Left colon (tissue), 2 donors: Measurements from ENCODE around the gene CES4A. TPM values are rescaled to one million over a fixed set of nuclear protein-coding genes. Genes with fewer than 3 reads are reported as not detected.

ENCODE experiments used
- ATAC-seq: fragments of 200-7000 bp; cut with Tn5 transposase; one replicate; pipeline ENCODE4 v1.9.1; 2020; ENCODE audit warnings: mild to moderate bottlenecking, moderate library complexity
- DNase-seq, 2 donors: peaks; one replicate each; pipeline ENCODE4 v3.0.0-alpha.2; 2020
- intact Hi-C, 2 donors: fragments of 100-400 bp; cut with DNase I in 1 of 2; cut with micrococcal nuclease in 1 of 2; formaldehyde crosslinking; loops; one replicate each; pipeline versions ENCODE4 v1.11.2 to v1.14.0; 2022; cut with DNase I, micrococcal nuclease
- total RNA-seq, 2 donors: library from RNA; stranded (reverse); fragmentation: NEBNext Ultra II Directional; extraction: Animal tissue kit (Norgen Biotek cat#: 25700); gene quantifications; one replicate each; pipeline ENCODE4 v1.2.1, GENCODE V29; 2021
- donor health status: DM: no; HTN: no; CAD: no.
- donor health status: DM: yes; HTN: yes; CAD: no.

Gene CES4A
- total RNA-seq, 2 donors from 2014 or later: 6.6 to 12.1 TPM

GRCh38 chr16:67013823-67014633 lies 25.6 kb downstream of the CES4A start:
- intact Hi-C loops: no loop called here

GRCh38 chr16:67014634-67015312 lies 26.4 kb downstream of the CES4A start:
- ATAC-seq (no peak), DNase-seq (peak in 1 of 2 donors; percentile 20)
- intact Hi-C loops: no loop called here

More at GRCh38 chr16:67013823-67014633, 25.6 kb downstream of the CES4A start:
- DNase-seq (peak; percentile 37 to 67), ATAC-seq (peak; percentile 67)

- DNase-seq: peak in 1 of 2 donors; percentile 24
- ATAC-seq: peak; percentile 34
Measured at GRCh38 chr16:67015313-67015731, 26.9 kb downstream of the CES4A start.

GRCh38 chr16:67016143-67016542 lies 27.8 kb downstream of the CES4A start:
- intact Hi-C loops: no loop called here
- no peak for ATAC-seq
- DNase-seq: no peak

More at GRCh38 chr16:67015313-67015731, 26.9 kb downstream of the CES4A start:
- intact Hi-C loops: no loop called here

- intact Hi-C loops: no loop called here
- DNase-seq: peak in 1 of 2 donors; percentile 18
Measured at GRCh38 chr16:67016681-67017420, 28.5 kb downstream of the CES4A start.

GRCh38 chr16:67017421-67017750 lies 29.0 kb downstream of the CES4A start:
- no peak for ATAC-seq
- intact Hi-C loops: no loop called here
- DNase-seq: no peak

More at GRCh38 chr16:67016681-67017420, 28.5 kb downstream of the CES4A start:
- no peak for ATAC-seq

- DNase-seq: peak; percentile 82 to 83
- peak; percentile 93 for ATAC-seq
- intact Hi-C loops: no loop called here
Measured at GRCh38 chr16:67017810-67018488, 29.6 kb downstream of the CES4A start.

GRCh38 chr16:67019171-67019570 lies 30.8 kb downstream of the CES4A start:
- intact Hi-C loops: no loop called here
- no peak for DNase-seq
- ATAC-seq: no peak

GRCh38 chr16:67021321-67021720 lies 32.9 kb downstream of the CES4A start:
- ATAC-seq (no peak), DNase-seq (no peak)
- intact Hi-C loops: no loop called here

GRCh38 chr16:67022531-67023214 lies 34.3 kb downstream of the CES4A start:
- no peak for ATAC-seq
- DNase-seq: no peak
- intact Hi-C loops: no loop called here

GRCh38 chr16:67023689-67024088 lies 35.3 kb downstream of the CES4A start:
- DNase-seq (no peak), ATAC-seq (no peak)
- intact Hi-C loops: no loop called here

- DNase-seq (no peak), ATAC-seq (no peak)
- intact Hi-C loops: no loop called here
Measured at GRCh38 chr16:67024384-67025209, 36.2 kb downstream of the CES4A start.

- intact Hi-C loops: no loop called here
- ATAC-seq: no peak
- no peak for DNase-seq
Measured at GRCh38 chr16:67025210-67025550, 36.8 kb downstream of the CES4A start.

GRCh38 chr16:67026570-67026969 lies 38.2 kb downstream of the CES4A start:
- no peak for ATAC-seq

GRCh38 chr16:67027046-67027445 lies 38.7 kb downstream of the CES4A start:
- no peak for DNase-seq
- no peak for ATAC-seq
- intact Hi-C loops: no loop called here

More at GRCh38 chr16:67026570-67026969, 38.2 kb downstream of the CES4A start:
- DNase-seq: no peak
- intact Hi-C loops: no loop called here

- intact Hi-C loops: no loop called here
- DNase-seq (no peak), ATAC-seq (no peak)
Measured at GRCh38 chr16:67028167-67028695, 39.8 kb downstream of the CES4A start.

- ATAC-seq (peak; percentile 93), DNase-seq (peak; percentile 91 to 92)
- intact Hi-C loops: no loop called here
Measured at GRCh38 chr16:67028696-67029253, 40.4 kb downstream of the CES4A start, which contains the start of gene CBFB. Gene CBFB, plus strand, starts transcription at chr16:67029149. Its CDS starts 259 bp downstream, at chr16:67029408.
